Lower leg skin (tissue), 4 donors: ENCODE data around the gene POLD3. TPM values are rescaled to one million over a fixed set of nuclear protein-coding genes. Genes with fewer than 3 reads are reported as not detected.
"Not testable (repeated sequence)": the region's sequence is repeated elsewhere in the genome, so short reads cannot be mapped to it uniquely, and the experiment has no call there.

Experiments used
- DNase-seq, 2 donors: peaks; one replicate each; pipeline ENCODE4 v3.0.0-alpha.2; 2019; ENCODE audit warnings: low spot score in 2 of 2
- H3K4me3 ChIP-seq: fragments of 200-600 bp; sonication (generic); 2 replicates; pipeline ENCODE4 v1.5.1; 2017; ENCODE audit warnings: mild to moderate bottlenecking, low read depth; ENCODE audit not compliant: poor library complexity, severe bottlenecking
- POLR2A ChIP-seq, 2 donors: fragments of 450-650 bp; IDR thresholded peaks; one replicate each; pipeline ENCODE4 v1.6.1; 2016 to 2017; ENCODE audit warnings: antibody characterized with exemption in 2 of 2, mild to moderate bottlenecking in 1 of 2, moderate library complexity in 1 of 2
- whole genome bisulfite sequencing, 2 donors: methylation state at CpG; one replicate each; pipeline ENCODE4 v1.1.5; 2018; 5-methylcytosine and 5-hydroxymethylcytosine counted together
- intact Hi-C: fragments of 100-400 bp; cut with DNase I; formaldehyde crosslinking; loops from one replicate; pipeline ENCODE4 v1.15.0; 2023; ENCODE audit warnings: low total_unique reads
- total RNA-seq, 4 donors: library from RNA; depleted of rRNA; stranded (reverse); fragments of >200 nt; gene quantifications; one replicate each; pipeline ENCODE4 v1.1.0, GENCODE V29; 2016
- TF ChIP-seq, protein P1 (sequence below), 3 donors: fragments of 450-650 bp; IDR thresholded peaks; one replicate each; pipeline ENCODE4 v1.5.1; 2016; ENCODE audit warnings: antibody characterized with exemption in 3 of 3, mild to moderate bottlenecking in 3 of 3, moderate library complexity in 2 of 3

The POLD3 gene
- total RNA-seq, 4 donors from 2014 or later: 7.0 to 18.8 (median 9.4) TPM

GRCh38 chr11:74646954-74647353 lies 54.6 kb downstream of the POLD3 start:
- TF ChIP-seq, protein P1, sequence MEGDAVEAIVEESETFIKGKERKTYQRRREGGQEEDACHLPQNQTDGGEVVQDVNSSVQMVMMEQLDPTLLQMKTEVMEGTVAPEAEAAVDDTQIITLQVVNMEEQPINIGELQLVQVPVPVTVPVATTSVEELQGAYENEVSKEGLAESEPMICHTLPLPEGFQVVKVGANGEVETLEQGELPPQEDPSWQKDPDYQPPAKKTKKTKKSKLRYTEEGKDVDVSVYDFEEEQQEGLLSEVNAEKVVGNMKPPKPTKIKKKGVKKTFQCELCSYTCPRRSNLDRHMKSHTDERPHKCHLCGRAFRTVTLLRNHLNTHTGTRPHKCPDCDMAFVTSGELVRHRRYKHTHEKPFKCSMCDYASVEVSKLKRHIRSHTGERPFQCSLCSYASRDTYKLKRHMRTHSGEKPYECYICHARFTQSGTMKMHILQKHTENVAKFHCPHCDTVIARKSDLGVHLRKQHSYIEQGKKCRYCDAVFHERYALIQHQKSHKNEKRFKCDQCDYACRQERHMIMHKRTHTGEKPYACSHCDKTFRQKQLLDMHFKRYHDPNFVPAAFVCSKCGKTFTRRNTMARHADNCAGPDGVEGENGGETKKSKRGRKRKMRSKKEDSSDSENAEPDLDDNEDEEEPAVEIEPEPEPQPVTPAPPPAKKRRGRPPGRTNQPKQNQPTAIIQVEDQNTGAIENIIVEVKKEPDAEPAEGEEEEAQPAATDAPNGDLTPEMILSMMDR (IDR thresholded peaks at IDR 0.05): no peak
- TF ChIP-seq POLR2A (IDR thresholded peaks at IDR 0.05): no peak
- 92 to 97% methylated on average over 7 of the region's 7 CpGs for WGBS, 2 donors
- no peak for DNase-seq
- intact Hi-C loops: no loop called here
- H3K4me3 ChIP-seq: no peak overlapping the region

DNA sequence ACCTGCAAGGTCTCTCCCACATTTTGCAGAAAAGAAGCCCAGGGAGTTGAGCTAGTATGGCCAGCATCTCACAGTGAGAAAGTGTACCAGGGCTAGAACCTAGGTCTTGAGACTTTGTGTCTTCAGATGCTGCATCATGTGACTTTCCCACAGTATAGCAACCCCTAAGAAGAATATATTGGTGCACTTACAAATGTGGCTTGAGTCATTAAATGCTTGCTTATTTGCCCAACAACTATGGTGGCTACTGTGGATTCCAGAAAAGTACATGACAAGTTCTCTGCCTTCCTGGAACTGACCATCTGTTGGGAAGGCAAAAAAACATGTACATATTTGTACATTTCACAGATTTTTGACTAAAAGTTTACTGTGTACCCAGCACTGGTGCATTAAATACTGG lies 55.0 kb downstream of the POLD3 start:
- intact Hi-C loops: no loop called here
- H3K4me3 ChIP-seq: no peak overlapping the region
- DNase-seq: no peak
- TF ChIP-seq, protein P1 (IDR thresholded peaks at IDR 0.05): no peak
- TF ChIP-seq POLR2A (IDR thresholded peaks at IDR 0.05): no peak

- DNase-seq: no peak
- WGBS, 2 donors: 91 to 95% methylated on average over 3 of the region's 3 CpGs
- no peak for TF ChIP-seq POLR2A (IDR thresholded peaks at IDR 0.05)
- TF ChIP-seq, protein P1 (IDR thresholded peaks at IDR 0.05): no peak
- intact Hi-C loops: no loop called here
- no peak overlapping the region for H3K4me3 ChIP-seq
Measured at GRCh38 chr11:74647831-74648230, 55.4 kb downstream of the POLD3 start.

- 86 to 90% methylated on average over 4 of the region's 4 CpGs for WGBS, 2 donors
- TF ChIP-seq, protein P1 (IDR thresholded peaks at IDR 0.05): no peak
- no peak for TF ChIP-seq POLR2A (IDR thresholded peaks at IDR 0.05)
- intact Hi-C loops: no loop called here
- DNase-seq: no peak
- H3K4me3 ChIP-seq: no peak overlapping the region
Measured at GRCh38 chr11:74648894-74649293, 56.5 kb downstream of the POLD3 start.

- no peak for DNase-seq
- WGBS, 2 donors: 82 to 86% methylated on average over 2 of the region's 2 CpGs
Measured at GRCh38 chr11:74650498-74650897, 58.1 kb downstream of the POLD3 start.

GRCh38 chr11:74654976-74655375 lies 62.6 kb downstream of the POLD3 start:
- TF ChIP-seq POLR2A (IDR thresholded peaks at IDR 0.05): no peak
- TF ChIP-seq, protein P1 (IDR thresholded peaks at IDR 0.05): no peak
- 84 to 95% methylated on average over 5 of the region's 5 CpGs for WGBS, 2 donors
- DNase-seq: no peak
- no peak overlapping the region for H3K4me3 ChIP-seq
- intact Hi-C loops: no loop called here

More at GRCh38 chr11:74650498-74650897, 58.1 kb downstream of the POLD3 start:
- TF ChIP-seq, protein P1 (IDR thresholded peaks at IDR 0.05): no peak
- no peak for TF ChIP-seq POLR2A (IDR thresholded peaks at IDR 0.05)
- no peak overlapping the region for H3K4me3 ChIP-seq
- intact Hi-C loops: no loop called here

DNA sequence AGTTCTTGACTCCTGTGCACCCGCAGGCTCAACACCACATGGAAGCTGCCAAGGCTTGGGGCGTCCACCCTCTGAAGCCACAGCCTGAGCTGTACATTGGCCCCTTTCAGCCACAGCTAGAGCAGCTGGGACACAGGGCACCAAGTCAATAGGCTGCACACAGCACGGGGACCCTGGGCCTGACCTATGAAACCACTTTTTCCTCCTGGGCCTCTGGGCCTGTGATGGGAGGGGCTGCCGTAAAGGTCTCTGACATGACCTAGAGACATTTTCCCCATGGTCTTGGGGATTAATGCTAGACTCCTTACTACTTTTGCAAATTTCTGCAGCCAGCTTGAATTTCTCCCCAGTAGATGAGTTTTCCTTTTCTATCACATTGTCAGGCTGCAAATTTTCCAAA lies 66.7 kb downstream of the POLD3 start:
- DNase-seq, H3K4me3 ChIP-seq, intact Hi-C loops: not testable (repeated sequence)
- WGBS, 2 donors: 67 to 75% methylated on average over 3 of the region's 4 CpGs
